GM19328 (cell line): Measurements from ENCODE around the gene TMEM204.
"Not testable (repeated sequence)": the region's sequence is repeated elsewhere in the genome, so short reads cannot be mapped to it uniquely, and the experiment has no call there.

Source experiments
- ATAC-seq: cut with Tn5 transposase; IDR thresholded peaks from one replicate; pipeline ENCODE4 v1.9.1; 2021; ENCODE audit warnings: mild to moderate bottlenecking, moderate library complexity; ENCODE audit not compliant: unreplicated experiment

TMEM204 gene

GRCh38 chr16:1581804-1582203, 48.3 kb downstream of the TMEM204 start:
- ATAC-seq = no peak

- no peak for ATAC-seq
These were observed 49.7 kb downstream of the TMEM204 start for GRCh38 chr16:1583180-1583579.

GRCh38 chr16:1584926-1585484, 51.5 kb downstream of the TMEM204 start:
- ATAC-seq = no peak

- no peak for ATAC-seq
These were observed 56.9 kb downstream of the TMEM204 start for GRCh38 chr16:1590366-1590765.

GRCh38 chr16:1590930-1591705, 57.7 kb downstream of the TMEM204 start:
- no peak for ATAC-seq

GRCh38 chr16:1592446-1592845, 59.0 kb downstream of the TMEM204 start:
- no peak for ATAC-seq

- ATAC-seq = not testable (repeated sequence)
These were observed 62.0 kb downstream of the TMEM204 start for GRCh38 chr16:1595511-1595910.

- no peak for ATAC-seq
These were observed 63.0 kb downstream of the TMEM204 start for GRCh38 chr16:1596516-1596915.

GRCh38 chr16:1597154-1597553, 63.7 kb downstream of the TMEM204 start:
- no peak for ATAC-seq

GRCh38 chr16:1601031-1601430, 67.6 kb downstream of the TMEM204 start:
- no peak for ATAC-seq

- no peak for ATAC-seq
These were observed 68.0 kb downstream of the TMEM204 start for GRCh38 chr16:1601489-1601888.

GRCh38 chr16:1602285-1602684, 68.8 kb downstream of the TMEM204 start:
- ATAC-seq = no peak
